DND-41 (cell line): Measurements from ENCODE around the gene MED12L.
"Not testable (repeated sequence)": the region's sequence is repeated elsewhere in the genome, so short reads cannot be mapped to it uniquely, and the experiment has no call there.

ENCODE experiments used
- ATAC-seq: fragments of 200-7000 bp; cut with Tn5 transposase; 3 replicates; pipeline ENCODE4 v1.9.1; 2021; ENCODE audit warnings: low read depth; ENCODE audit not compliant: insufficient read depth
- DNase-seq: peaks from one replicate; pipeline ENCODE4 v3.0.0-alpha.2; 2020
- H2AFZ ChIP-seq: 2 replicates; pipeline ENCODE4 v1.6.0; 2012; ENCODE audit warnings: low read depth, low read length
- H3K27ac ChIP-seq: 2 replicates; pipeline ENCODE4 v1.5.1; 2012; ENCODE audit warnings: low read length, inconsistent platforms
- H3K27me3 ChIP-seq: fragments of 200-600 bp; sonication (generic); 2 replicates; pipeline ENCODE4 v1.6.0; 2012; ENCODE audit warnings: low read length, mild to moderate bottlenecking, inconsistent platforms; ENCODE audit not compliant: insufficient read depth, poor library complexity
- H3K36me3 ChIP-seq: 2 replicates; pipeline ENCODE4 v1.5.1; 2012; ENCODE audit warnings: low read length, inconsistent platforms; ENCODE audit not compliant: insufficient read depth
- H3K4me1 ChIP-seq: 2 replicates; pipeline ENCODE4 v1.5.1; 2012; ENCODE audit warnings: mild to moderate bottlenecking, low read length; ENCODE audit not compliant: insufficient read depth
- H3K4me2 ChIP-seq: 2 replicates; pipeline ENCODE4 v1.6.0; 2012; ENCODE audit warnings: mild to moderate bottlenecking, moderate library complexity, low read length, inconsistent platforms; ENCODE audit not compliant: insufficient read depth
- H3K4me3 ChIP-seq, 2 experiments: fragments of 200-600 bp in 1 of 2; shearing (Covaris generic) in 1 of 2; 2 replicates each; pipeline ENCODE4 v1.5.1; 2012 to 2016; ENCODE audit warnings: inconsistent platforms in 2 of 2, low read length in 2 of 2, mild to moderate bottlenecking in 2 of 2, low read depth in 1 of 2, moderate library complexity in 1 of 2
- H3K79me2 ChIP-seq: 2 replicates; pipeline ENCODE4 v1.6.0; 2012; ENCODE audit warnings: low read length, inconsistent platforms; ENCODE audit not compliant: insufficient read depth
- H3K9ac ChIP-seq: 2 replicates; pipeline ENCODE4 v1.6.0; 2012; ENCODE audit warnings: low read depth, mild to moderate bottlenecking, inconsistent platforms, low read length, moderate library complexity
- H3K9me3 ChIP-seq: 2 replicates; pipeline ENCODE4 v1.5.1; 2012; ENCODE audit warnings: low read length, moderate library complexity, mild to moderate bottlenecking, inconsistent platforms; ENCODE audit not compliant: insufficient read depth, severe bottlenecking
- H4K20me1 ChIP-seq: 2 replicates; pipeline ENCODE4 v1.6.0; 2012; ENCODE audit warnings: low read length; ENCODE audit not compliant: insufficient read depth
- CTCF ChIP-seq: IDR thresholded peaks from 2 replicates; pipeline ENCODE4 v1.5.1; 2012; ENCODE audit warnings: borderline replicate concordance, low read length, moderate library complexity, mild to moderate bottlenecking; ENCODE audit not compliant: poor library complexity, severe bottlenecking; ENCODE audit errors: extremely low read depth
- EZH2 ChIP-seq: IDR thresholded peaks from 3 replicates; pipeline ENCODE4 v1.6.1; 2012; ENCODE audit warnings: borderline replicate concordance, low read depth, mild to moderate bottlenecking, moderate library complexity, low read length, inconsistent platforms; ENCODE audit not compliant: severe bottlenecking

Gene MED12L

GRCh38 chr3:151386056-151386455, 300.6 kb downstream of the MED12L start:
- peaks cover 5% of the 10 kb centered on the region; the same call in 1 of the 2 replicates for H3K4me1 ChIP-seq
- DNase-seq (no peak), ATAC-seq (no peak)
- no peaks in the 10 kb centered on the region for H3K36me3 ChIP-seq
- TF ChIP-seq EZH2, result no peak
- TF ChIP-seq CTCF, result no peak
- no peak overlapping the region for H3K4me2 ChIP-seq
- no peak overlapping the region for H3K27ac ChIP-seq
- H2AFZ ChIP-seq, result no peak overlapping the region
- no peaks in the 10 kb centered on the region for H4K20me1 ChIP-seq
- H3K27me3 ChIP-seq, result no peaks in the 10 kb centered on the region
- H3K9me3 ChIP-seq, result no peaks in the 10 kb centered on the region
- no peaks in the 10 kb centered on the region for H3K79me2 ChIP-seq
- H3K9ac ChIP-seq, result no peak overlapping the region
- H3K4me3 ChIP-seq, result no peak overlapping the region

GRCh38 chr3:151387432-151387831, 302.0 kb downstream of the MED12L start:
- peaks cover 5% of the 10 kb centered on the region; the same call in 1 of the 2 replicates for H3K4me1 ChIP-seq
- TF ChIP-seq EZH2 (no peak), CTCF (no peak)
- no peaks in the 10 kb centered on the region for H3K27me3 ChIP-seq
- ATAC-seq (no peak; the same call in 2 of the 3 replicates), DNase-seq (no peak)
- no peak overlapping the region for H3K4me2 ChIP-seq
- no peaks in the 10 kb centered on the region for H3K36me3 ChIP-seq
- H2AFZ ChIP-seq, result no peak overlapping the region
- H3K9me3 ChIP-seq, result no peaks in the 10 kb centered on the region
- no peak overlapping the region for H3K4me3 ChIP-seq
- H3K79me2 ChIP-seq, result no peaks in the 10 kb centered on the region
- H4K20me1 ChIP-seq, result no peaks in the 10 kb centered on the region
- no peak overlapping the region for H3K27ac ChIP-seq
- H3K9ac ChIP-seq, result no peak overlapping the region

GRCh38 chr3:151387842-151388241, 302.4 kb downstream of the MED12L start:
- Histone ChIP-seq H3K9ac (no peak overlapping the region), H2AFZ (no peak overlapping the region), H3K4me1 (peaks cover 5% of the 10 kb centered on the region; the same call in 1 of the 2 replicates), H3K27me3 (no peaks in the 10 kb centered on the region), H3K27ac (no peak overlapping the region), H3K4me3 (no peak overlapping the region), H3K36me3 (no peaks in the 10 kb centered on the region), H3K79me2 (no peaks in the 10 kb centered on the region), H3K4me2 (no peak overlapping the region), H3K9me3 (no peaks in the 10 kb centered on the region), H4K20me1 (no peaks in the 10 kb centered on the region)
- no peak; the same call in 2 of the 3 replicates for ATAC-seq
- no peak for DNase-seq
- no peak for TF ChIP-seq CTCF
- TF ChIP-seq EZH2, result no peak

- DNase-seq (no peak), ATAC-seq (no peak)
- Histone ChIP-seq H3K36me3 (no peaks in the 10 kb centered on the region), H3K27ac (no peak overlapping the region), H3K79me2 (no peaks in the 10 kb centered on the region), H3K27me3 (no peaks in the 10 kb centered on the region), H3K4me3 (no peak overlapping the region), H3K4me2 (no peak overlapping the region), H3K9ac (no peak overlapping the region), H2AFZ (no peak overlapping the region), H4K20me1 (no peaks in the 10 kb centered on the region), H3K9me3 (no peaks in the 10 kb centered on the region), H3K4me1 (0 out of 2 replicates have a peak, but pooled peaks cover 5% of the 10 kb centered on the region)
- no peak for TF ChIP-seq EZH2
These were observed 306.3 kb downstream of the MED12L start for GRCh38 chr3:151391720-151392119.

GRCh38 chr3:151392191-151392590, 306.7 kb downstream of the MED12L start:
- not testable (repeated sequence) for H3K36me3 ChIP-seq, H3K27ac ChIP-seq, ATAC-seq, H4K20me1 ChIP-seq, H3K4me1 ChIP-seq, H3K4me3 ChIP-seq, H3K4me2 ChIP-seq, H3K9me3 ChIP-seq, H3K9ac ChIP-seq, DNase-seq, H2AFZ ChIP-seq, H3K27me3 ChIP-seq, H3K79me2 ChIP-seq
